HUES48 (cell line): ENCODE results near the gene PINK1.

Experiments
- H3K27ac ChIP-seq: one replicate; pipeline ENCODE4 v1.7.0; 2013; ENCODE audit warnings: low read depth, low read length, inconsistent platforms
- H3K27me3 ChIP-seq: 2 replicates; pipeline ENCODE4 v1.6.1; 2013; ENCODE audit warnings: mild to moderate bottlenecking, low read length; ENCODE audit not compliant: control insufficient read depth, insufficient read depth
- H3K36me3 ChIP-seq: 2 replicates; pipeline ENCODE4 v1.6.1; 2013; ENCODE audit warnings: low read length; ENCODE audit not compliant: control insufficient read depth, insufficient read depth
- H3K4me1 ChIP-seq: 2 replicates; pipeline ENCODE4 v1.6.1; 2013; ENCODE audit warnings: mild to moderate bottlenecking, low read length; ENCODE audit not compliant: control insufficient read depth, insufficient read depth
- H3K4me3 ChIP-seq: 2 replicates; pipeline ENCODE4 v1.5.1; 2013; ENCODE audit warnings: mild to moderate bottlenecking, low read depth, low read length
- H3K9ac ChIP-seq: 2 replicates; pipeline ENCODE4 v1.6.1; 2013; ENCODE audit warnings: mild to moderate bottlenecking, low read depth, low read length, moderate library complexity
- H3K9me3 ChIP-seq: 2 replicates; pipeline ENCODE4 v1.6.1; 2013; ENCODE audit warnings: low read length; ENCODE audit not compliant: control insufficient read depth, insufficient read depth

The PINK1 gene

DNA sequence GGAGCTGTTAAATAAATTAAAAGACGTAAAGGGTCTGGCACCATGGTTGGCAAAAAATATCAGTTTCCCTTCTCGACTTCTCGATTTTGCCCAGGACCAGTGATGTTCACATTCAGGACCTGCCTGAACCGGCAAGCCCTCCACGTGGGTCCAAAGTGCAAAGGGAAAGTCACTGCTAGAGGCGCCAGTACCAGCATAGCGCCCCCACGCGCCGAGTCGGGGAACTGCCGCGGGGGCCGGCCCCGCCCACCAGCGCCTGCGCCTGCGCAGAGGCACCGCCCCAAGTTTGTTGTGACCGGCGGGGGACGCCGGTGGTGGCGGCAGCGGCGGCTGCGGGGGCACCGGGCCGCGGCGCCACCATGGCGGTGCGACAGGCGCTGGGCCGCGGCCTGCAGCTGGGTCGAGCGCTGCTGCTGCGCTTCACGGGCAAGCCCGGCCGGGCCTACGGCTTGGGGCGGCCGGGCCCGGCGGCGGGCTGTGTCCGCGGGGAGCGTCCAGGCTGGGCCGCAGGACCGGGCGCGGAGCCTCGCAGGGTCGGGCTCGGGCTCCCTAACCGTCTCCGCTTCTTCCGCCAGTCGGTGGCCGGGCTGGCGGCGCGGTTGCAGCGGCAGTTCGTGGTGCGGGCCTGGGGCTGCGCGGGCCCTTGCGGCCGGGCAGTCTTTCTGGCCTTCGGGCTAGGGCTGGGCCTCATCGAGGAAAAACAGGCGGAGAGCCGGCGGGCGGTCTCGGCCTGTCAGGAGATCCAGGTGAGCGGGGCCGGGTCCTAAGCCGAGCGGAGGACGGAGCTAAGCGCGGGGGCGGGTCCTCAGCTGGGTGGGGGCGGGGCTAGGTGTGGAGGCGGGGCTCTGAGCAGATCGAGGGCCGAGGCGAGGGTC is at the start of gene PINK1:
PINK1 (plus strand) TSS at position 269 of the 875 bp plus-strand sequence; CDS start at position 360, 91 bp downstream.
- Histone ChIP-seq H3K9ac (peak within 1 kb of the TSS; percentile 74), H3K27me3 (peaks cover 3% of the 10 kb centered on the region; the same call in 1 of the 2 replicates), H3K4me3 (peak within 1 kb of the TSS; percentile 92), H3K9me3 (peaks cover 3% of the 10 kb centered on the region), H3K36me3 (peaks cover 6% of the 10 kb centered on the region; the same call in 1 of the 2 replicates), H3K4me1 (no peaks in the 10 kb centered on the region), H3K27ac (peak within 1 kb of the TSS; percentile 86)

DNA sequence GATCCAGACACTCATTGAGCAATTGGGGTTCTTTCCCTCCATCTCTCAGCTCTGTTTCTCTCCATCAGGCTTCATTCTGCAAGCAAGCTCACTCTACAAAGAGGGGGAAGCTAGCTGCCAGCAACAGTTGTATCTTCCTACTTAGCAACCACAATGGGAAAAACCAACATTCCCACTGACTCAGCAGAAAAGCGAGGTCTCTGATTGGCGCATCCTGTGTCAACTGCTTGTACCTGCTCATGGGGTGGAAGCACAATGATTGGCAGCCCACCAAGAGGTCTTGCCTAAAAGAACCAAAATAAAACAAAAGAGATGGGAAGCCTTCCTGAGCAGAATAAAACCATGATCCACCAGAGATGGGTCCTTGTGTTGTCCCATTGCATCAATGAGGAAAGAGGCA is 48.4 kb upstream of the PINK1 start:
- Histone ChIP-seq H3K4me3 (no peak overlapping the region), H3K36me3 (no peaks in the 10 kb centered on the region), H3K4me1 (no peaks in the 10 kb centered on the region), H3K27ac (no peak overlapping the region), H3K9me3 (no peaks in the 10 kb centered on the region), H3K9ac (no peak overlapping the region), H3K27me3 (no peaks in the 10 kb centered on the region)

DNA sequence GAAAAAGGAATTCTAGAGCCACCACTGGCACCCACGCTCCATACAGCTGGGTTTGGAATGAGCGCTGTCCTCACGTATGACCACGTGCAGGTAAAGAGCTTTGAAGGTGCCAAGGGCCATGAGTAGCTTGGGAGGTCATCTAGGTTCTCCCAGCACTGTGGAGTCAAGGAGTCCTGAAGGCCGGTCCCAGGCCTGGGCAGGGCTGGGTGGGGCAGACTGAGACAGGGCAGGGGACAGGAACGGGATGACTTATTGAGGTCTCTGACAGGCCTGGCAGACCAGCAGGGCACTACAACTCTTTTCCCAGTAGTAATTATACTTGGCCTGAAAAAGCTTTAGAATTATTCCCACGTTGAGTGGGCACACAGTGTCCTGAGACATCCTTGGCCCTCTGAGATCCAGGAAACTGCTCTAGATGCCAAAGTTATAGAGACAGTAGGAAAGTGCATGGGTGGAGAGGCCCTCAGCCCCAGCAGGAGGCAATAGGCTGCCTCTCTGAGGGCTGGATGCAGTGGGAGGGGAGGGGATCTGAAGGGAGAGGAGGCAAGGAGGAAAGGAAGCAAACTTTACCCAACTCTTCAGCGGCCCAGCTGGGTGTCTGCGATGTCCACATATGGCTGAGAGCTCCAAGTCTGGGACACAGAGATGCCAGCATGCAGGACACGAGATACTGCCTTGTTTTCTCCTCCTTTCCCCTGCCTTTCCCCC is 46.2 kb upstream of the PINK1 start:
- Histone ChIP-seq H3K9ac (no peak overlapping the region), H3K9me3 (no peaks in the 10 kb centered on the region), H3K36me3 (no peaks in the 10 kb centered on the region), H3K27me3 (no peaks in the 10 kb centered on the region), H3K4me3 (no peak overlapping the region), H3K4me1 (no peaks in the 10 kb centered on the region), H3K27ac (no peak overlapping the region)

DNA sequence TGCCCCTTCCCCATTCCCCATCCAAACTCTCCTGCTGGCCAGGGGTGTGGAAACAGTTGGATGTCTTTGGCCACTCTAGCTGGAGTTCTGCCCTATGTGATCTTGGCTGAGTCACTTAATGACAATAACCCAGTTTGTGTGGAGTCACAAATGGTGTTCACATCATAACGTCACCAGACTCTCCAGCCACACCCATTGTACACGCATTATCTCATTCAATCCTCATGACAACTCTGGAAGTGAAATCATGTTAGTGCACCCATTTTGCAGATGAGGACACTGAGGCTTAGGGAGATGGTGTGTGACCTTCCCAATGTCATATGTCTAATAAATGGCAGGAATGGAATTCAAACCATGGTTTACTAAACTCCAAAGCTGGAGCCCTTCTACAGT is 45.6 kb upstream of the PINK1 start:
- H3K27me3 ChIP-seq = no peaks in the 10 kb centered on the region
- H3K36me3 ChIP-seq = no peaks in the 10 kb centered on the region
- H3K9ac ChIP-seq = no peak overlapping the region
- no peak overlapping the region for H3K27ac ChIP-seq
- H3K4me1 ChIP-seq = no peaks in the 10 kb centered on the region
- H3K4me3 ChIP-seq = no peak overlapping the region
- H3K9me3 ChIP-seq = no peaks in the 10 kb centered on the region

DNA sequence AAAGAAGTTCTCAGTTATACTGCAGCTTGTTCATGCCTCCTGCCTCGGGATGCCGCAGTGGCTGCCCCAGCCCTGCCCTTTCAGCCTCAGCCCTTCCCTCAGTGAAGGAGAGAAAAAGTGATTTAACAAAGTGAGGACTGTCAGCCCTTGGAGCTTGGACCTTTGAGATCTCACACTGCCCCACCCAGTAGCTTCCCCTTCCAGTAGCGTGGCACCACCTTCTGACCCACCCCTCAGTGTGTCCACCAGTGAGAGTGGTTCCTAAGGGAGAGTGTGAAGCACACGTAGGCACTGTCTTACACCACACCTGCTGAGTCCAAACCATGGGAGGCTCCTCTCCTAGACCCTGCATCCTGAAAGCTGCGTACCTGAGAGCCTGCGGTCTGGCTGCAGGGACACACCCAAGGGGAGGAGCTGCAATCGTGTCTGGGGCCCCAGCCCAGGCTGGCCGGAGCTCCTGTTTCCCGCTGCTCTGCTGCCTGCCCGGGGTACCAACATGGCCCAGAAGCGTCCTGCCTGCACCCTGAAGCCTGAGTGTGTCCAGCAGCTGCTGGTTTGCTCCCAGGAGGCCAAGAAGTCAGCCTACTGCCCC is 44.5 kb upstream of the PINK1 start, which contains the start of gene CDA:
CDA (plus strand) TSS at position 464 of the 592 bp plus-strand sequence; CDS start at position 497, 33 bp downstream.
- Histone ChIP-seq H3K27ac (peak within 1 kb of the TSS; percentile 59), H3K4me3 (no peak within 1 kb of the TSS; the same call in 1 of the 2 replicates), H3K27me3 (no peaks in the 10 kb centered on the region), H3K36me3 (no peaks in the 10 kb centered on the region), H3K9me3 (no peaks in the 10 kb centered on the region), H3K9ac (no peak within 1 kb of the TSS), H3K4me1 (no peaks in the 10 kb centered on the region)

- H3K27me3 ChIP-seq = no peaks in the 10 kb centered on the region
- H3K4me3 ChIP-seq = no peak overlapping the region; the same call in 1 of the 2 replicates
- H3K4me1 ChIP-seq = no peaks in the 10 kb centered on the region
- peak overlapping the region; percentile 59 for H3K27ac ChIP-seq
- H3K9me3 ChIP-seq = no peaks in the 10 kb centered on the region
- H3K9ac ChIP-seq = no peak overlapping the region
- H3K36me3 ChIP-seq = no peaks in the 10 kb centered on the region
These were observed 43.7 kb upstream of the PINK1 start for GRCh38 chr1:20589331-20590278.

DNA sequence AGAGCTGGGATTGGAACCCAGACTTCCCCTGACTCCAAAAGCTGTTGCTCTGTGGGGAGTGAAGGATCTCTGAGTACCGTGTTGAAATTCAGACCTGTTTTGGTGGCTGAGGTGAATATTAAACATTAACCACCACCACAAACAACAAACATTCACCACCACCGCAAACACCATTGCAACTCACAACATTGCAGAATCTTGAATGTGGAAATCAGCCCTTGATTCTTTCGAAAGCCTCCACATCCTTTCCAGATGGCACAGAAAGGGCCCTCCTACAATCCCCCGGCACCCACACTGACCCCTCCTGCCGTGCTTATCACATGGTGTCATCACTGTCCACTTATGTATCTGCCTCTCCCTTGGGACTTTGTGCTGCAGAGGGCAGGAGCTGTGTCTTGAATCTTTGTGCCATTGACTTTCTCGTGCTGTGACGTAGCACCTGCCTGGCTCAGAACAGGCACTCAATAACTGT is 42.9 kb upstream of the PINK1 start:
- Histone ChIP-seq H3K9ac (no peak overlapping the region), H3K9me3 (no peaks in the 10 kb centered on the region), H3K36me3 (no peaks in the 10 kb centered on the region), H3K27me3 (no peaks in the 10 kb centered on the region), H3K27ac (peak overlapping the region; percentile 2), H3K4me1 (no peaks in the 10 kb centered on the region), H3K4me3 (no peak overlapping the region)

DNA sequence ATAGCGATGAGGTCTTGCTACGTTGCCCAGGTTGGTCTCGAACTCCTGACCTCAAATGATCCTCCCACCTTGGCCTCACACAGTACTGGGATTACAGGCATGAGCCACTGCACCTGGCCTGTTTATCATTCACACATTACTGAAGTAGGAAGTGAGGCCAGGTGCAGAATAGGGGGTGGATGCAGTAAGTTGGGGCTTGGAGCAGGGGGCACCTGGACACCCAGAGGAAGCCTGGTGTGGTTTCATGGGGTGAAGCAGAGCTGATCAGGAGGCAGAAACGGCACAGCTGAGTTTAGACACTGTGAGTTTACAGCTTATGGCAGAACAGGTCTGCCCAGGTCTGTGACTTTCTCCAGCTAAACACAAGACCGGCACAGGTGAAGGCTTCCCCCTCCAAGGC is 39.5 kb upstream of the PINK1 start:
- Histone ChIP-seq H3K9ac (no peak overlapping the region), H3K27me3 (no peaks in the 10 kb centered on the region), H3K9me3 (no peaks in the 10 kb centered on the region), H3K27ac (no peak overlapping the region), H3K36me3 (no peaks in the 10 kb centered on the region), H3K4me1 (no peaks in the 10 kb centered on the region), H3K4me3 (no peak overlapping the region)

GRCh38 chr1:20594746-20595145 is 38.5 kb upstream of the PINK1 start:
- no peaks in the 10 kb centered on the region for H3K4me1 ChIP-seq
- H3K9me3 ChIP-seq = no peaks in the 10 kb centered on the region

GRCh38 chr1:20596106-20596505 is 37.2 kb upstream of the PINK1 start:
- no peaks in the 10 kb centered on the region for H3K9me3 ChIP-seq
- H3K27me3 ChIP-seq = no peaks in the 10 kb centered on the region
- no peak overlapping the region for H3K4me3 ChIP-seq
- no peak overlapping the region for H3K27ac ChIP-seq
- no peaks in the 10 kb centered on the region for H3K36me3 ChIP-seq
- no peaks in the 10 kb centered on the region for H3K4me1 ChIP-seq
- H3K9ac ChIP-seq = no peak overlapping the region

More at GRCh38 chr1:20594746-20595145, 38.5 kb upstream of the PINK1 start:
- Histone ChIP-seq H3K9ac (no peak overlapping the region), H3K36me3 (no peaks in the 10 kb centered on the region), H3K27ac (no peak overlapping the region), H3K27me3 (no peaks in the 10 kb centered on the region), H3K4me3 (no peak overlapping the region)
